Thyroid gland (tissue), 4 donors: ENCODE measurements around the gene PSD2.

Experiments
- CTCF ChIP-seq, 6 experiments: fragments of 200-600 bp in 3 of 6; fragments of 450-650 bp in 3 of 6; sonication (generic) in 3 of 6; IDR thresholded peaks; one replicate each; pipeline ENCODE4 v1.5.1; 2016 to 2019; ENCODE audit warnings: antibody characterized with exemption in 6 of 6, mild to moderate bottlenecking in 2 of 6, inconsistent platforms in 1 of 6, moderate library complexity in 1 of 6
- POLR2A ChIP-seq, 2 donors: fragments of 450-650 bp; IDR thresholded peaks; one replicate each; pipeline ENCODE4 v1.6.1; 2017; ENCODE audit warnings: antibody characterized with exemption in 2 of 2, mild to moderate bottlenecking in 2 of 2, moderate library complexity in 1 of 2

DNA sequence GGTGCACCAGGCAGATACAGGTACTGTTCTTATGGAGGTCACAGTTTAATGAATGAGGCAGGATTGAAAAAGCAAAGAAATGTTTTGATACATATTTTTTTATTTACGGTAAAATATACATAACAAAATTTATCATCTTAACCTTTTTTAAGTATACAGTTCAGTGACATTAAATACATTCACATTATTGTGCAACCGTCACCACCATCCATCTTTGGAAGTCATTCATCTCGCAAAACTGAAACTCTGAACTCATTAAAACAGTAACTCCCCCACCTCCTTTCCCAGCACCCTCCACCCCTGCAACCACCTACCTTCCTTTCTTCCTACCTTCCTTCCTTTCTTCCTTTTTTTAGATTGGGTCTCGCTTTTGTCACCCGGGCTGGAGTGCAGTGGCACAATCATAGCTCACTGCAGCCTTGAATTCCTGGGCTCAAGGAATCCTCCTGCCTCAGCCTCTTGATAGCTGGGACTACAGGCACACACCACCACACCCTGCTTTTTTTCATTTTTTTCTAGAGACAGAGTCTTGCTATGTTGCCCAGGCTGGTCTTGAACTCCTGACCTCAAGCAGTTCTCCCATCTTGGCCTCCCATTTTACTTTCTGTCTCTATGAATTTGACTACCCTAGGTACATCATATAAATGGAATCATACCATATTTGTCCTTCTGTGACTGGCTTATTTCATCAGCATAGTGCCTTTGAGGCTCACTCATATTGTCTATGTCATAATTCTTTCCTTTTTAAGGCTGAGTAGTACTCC lies 22.5 kb upstream of the PSD2 start:
- TF ChIP-seq CTCF (IDR thresholded peaks at IDR 0.05) (no peak), POLR2A (IDR thresholded peaks at IDR 0.05) (no peak)
